ENCODE results near the gene EVI2B.

EVI2B gene

DNA sequence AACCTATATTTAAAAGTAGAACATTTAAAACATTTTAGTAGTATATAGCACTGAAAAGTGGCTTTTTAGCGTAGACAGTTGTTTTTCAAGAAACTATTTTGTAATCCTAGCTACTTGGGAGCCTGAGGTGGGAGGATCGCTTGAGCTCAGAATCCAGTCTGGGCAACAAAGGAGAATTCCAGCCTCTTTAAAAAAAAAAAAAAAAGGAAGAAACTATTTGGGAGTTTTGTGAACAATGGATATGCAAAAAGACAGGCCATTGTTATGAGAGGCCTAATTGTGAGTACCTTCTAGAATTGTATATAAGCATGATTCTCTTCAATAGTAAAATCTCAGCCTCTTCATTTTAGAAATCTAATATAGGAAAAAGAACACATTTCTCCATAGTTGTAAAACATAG is 34.5 kb downstream of the EVI2B start:
- no peak for DNase-seq (ENCODE audit: low read depth)
- in situ Hi-C loops (cut with HindIII; ENCODE audit: low sequenced_read_pairs): no loop called here
- H3K4me3 ChIP-seq (ENCODE audit: low read depth, low read length): no peak overlapping the region
- TF ChIP-seq, protein P1, sequence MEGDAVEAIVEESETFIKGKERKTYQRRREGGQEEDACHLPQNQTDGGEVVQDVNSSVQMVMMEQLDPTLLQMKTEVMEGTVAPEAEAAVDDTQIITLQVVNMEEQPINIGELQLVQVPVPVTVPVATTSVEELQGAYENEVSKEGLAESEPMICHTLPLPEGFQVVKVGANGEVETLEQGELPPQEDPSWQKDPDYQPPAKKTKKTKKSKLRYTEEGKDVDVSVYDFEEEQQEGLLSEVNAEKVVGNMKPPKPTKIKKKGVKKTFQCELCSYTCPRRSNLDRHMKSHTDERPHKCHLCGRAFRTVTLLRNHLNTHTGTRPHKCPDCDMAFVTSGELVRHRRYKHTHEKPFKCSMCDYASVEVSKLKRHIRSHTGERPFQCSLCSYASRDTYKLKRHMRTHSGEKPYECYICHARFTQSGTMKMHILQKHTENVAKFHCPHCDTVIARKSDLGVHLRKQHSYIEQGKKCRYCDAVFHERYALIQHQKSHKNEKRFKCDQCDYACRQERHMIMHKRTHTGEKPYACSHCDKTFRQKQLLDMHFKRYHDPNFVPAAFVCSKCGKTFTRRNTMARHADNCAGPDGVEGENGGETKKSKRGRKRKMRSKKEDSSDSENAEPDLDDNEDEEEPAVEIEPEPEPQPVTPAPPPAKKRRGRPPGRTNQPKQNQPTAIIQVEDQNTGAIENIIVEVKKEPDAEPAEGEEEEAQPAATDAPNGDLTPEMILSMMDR (IDR thresholded peaks at IDR 0.05; ENCODE audit: low read depth, low read length, missing control alignments): no peak

DNA sequence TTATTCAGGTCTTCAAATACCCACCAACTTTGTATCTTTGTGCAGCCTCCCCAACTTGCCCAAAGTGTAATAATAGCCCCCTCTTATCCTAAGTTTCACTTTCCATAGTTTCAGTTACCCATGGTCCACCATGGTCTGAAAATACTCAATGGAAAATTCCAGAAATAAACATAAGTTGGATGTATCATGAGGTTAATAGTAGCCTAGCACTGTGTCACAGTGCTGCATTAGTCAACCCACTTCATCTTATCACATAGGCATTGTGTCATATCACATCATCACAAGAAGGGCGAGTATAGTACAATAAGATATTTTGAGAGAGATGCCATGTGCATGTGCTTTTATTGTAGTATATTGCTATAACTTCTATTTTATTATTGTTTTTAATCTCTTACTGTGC is 38.7 kb downstream of the EVI2B start:
- in situ Hi-C loops (cut with HindIII; ENCODE audit: low sequenced_read_pairs): no loop called here
- no peak overlapping the region for H3K4me3 ChIP-seq (ENCODE audit: low read depth, low read length)
- no peak for DNase-seq (ENCODE audit: low read depth)
- TF ChIP-seq, protein P1 (IDR thresholded peaks at IDR 0.05; ENCODE audit: low read depth, low read length, missing control alignments): no peak

DNA sequence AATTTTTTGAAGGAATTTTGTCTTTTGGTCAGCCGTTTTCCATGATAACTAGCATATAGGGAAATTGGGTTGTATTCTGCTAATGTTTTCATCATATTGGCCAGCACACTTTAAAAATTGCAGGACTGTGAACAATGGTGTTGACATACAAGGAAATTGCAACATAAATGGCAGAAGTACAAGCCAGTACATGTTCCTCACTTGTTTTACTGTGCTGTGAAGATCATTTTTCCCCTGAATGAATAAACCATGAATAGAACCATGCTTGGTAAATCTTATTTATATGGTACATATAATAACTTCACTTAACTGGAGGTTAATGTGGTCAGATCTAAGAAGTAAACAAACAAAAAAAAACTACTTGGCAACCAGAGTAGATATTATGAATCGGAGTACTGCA is 39.6 kb downstream of the EVI2B start:
- no peak overlapping the region for H3K4me3 ChIP-seq (ENCODE audit: low read depth, low read length)
- in situ Hi-C loops (cut with HindIII; ENCODE audit: low sequenced_read_pairs): no loop called here
- TF ChIP-seq, protein P1 (IDR thresholded peaks at IDR 0.05; ENCODE audit: low read depth, low read length, missing control alignments): no peak
- no peak for DNase-seq (ENCODE audit: low read depth)

DNA sequence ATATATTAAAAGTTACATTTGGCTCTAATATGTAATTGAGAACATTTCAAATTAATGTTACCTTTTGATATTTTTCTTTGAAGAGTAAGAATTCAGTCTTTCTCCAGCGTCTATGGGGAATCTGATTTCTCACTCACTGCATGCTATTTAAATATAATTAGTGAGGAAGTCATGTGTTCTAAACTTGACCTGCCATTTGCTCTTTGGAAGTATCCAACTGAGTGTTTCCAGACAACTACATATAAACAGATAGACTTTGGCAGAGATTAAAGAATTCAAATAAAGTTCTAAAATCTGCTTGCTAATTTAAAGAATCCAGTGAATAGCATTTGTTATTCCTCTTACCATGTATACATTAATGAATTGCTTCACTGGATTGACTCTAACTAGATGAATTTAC is 40.3 kb downstream of the EVI2B start:
- TF ChIP-seq, protein P1 (IDR thresholded peaks at IDR 0.05; ENCODE audit: low read depth, low read length, missing control alignments): no peak
- in situ Hi-C loops (cut with HindIII; ENCODE audit: low sequenced_read_pairs): no loop called here
- H3K4me3 ChIP-seq (ENCODE audit: low read depth, low read length): no peak overlapping the region

DNA sequence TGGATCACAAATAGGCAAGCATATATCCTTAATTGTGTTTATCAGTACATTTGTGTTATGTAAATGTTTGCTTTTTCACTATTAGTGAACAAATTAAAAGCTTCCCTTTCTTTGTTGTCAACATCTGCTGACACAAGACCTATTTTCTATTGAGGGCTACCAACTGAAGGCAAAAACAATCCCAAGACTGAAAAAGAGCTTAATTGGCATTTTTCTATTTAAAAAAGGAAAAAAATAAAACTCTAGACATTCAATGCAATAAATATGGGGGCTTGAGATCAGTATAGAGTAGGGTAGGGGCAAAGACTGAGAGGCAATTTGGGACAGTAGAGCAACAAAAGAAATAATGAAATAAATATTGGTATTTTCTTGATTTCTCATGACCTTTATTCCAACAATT is 41.1 kb downstream of the EVI2B start:
- TF ChIP-seq, protein P1 (IDR thresholded peaks at IDR 0.05; ENCODE audit: low read depth, low read length, missing control alignments): no peak
- H3K4me3 ChIP-seq (ENCODE audit: low read depth, low read length): no peak overlapping the region
- in situ Hi-C loops (cut with HindIII; ENCODE audit: low sequenced_read_pairs): no loop called here
- no peak for DNase-seq (ENCODE audit: low read depth)

More for the DNA sequence above, 40.3 kb downstream of the EVI2B start:
- DNase-seq (ENCODE audit: low read depth): no peak

DNA sequence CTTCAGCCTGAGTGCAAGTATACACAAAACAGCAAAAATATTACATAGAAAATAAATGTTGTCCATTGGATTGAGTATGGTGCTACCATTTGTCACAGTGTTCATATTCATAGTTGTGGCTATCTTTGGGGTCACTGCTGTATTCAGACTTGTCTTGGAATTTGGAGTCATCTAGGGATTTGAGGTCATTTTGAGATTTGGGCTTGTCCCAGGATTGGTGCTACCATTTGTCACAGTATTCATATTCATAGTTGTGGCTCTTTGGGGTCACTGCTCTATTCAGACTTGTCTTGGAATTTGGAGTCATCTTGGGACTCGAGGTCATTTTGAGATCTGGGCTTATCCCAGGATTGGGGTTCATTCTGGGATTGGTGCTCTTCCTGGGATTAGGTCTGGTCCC is 41.6 kb downstream of the EVI2B start:
- in situ Hi-C loops (cut with HindIII; ENCODE audit: low sequenced_read_pairs): no loop called here
- TF ChIP-seq, protein P1 (IDR thresholded peaks at IDR 0.05; ENCODE audit: low read depth, low read length, missing control alignments): no peak

DNA sequence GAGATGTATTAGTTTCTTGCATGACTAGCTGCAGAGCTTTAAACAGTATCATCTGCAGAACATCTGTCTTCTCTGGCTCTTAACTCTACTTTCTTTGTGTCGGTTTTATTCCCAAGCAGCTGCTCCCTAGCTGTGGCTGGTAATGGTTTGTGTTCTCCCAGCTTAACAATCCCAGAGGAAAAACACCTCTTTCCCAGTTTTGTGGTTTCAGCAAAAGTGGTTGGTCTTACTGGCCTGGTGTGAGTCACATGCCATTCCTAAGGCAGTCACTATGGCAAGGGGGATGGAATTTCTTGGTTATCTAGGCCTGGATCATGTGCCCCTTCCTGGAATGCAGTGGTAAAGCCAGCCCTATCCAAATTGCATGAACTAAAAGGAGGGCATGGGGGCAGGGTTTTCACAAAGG is 44.3 kb downstream of the EVI2B start:
- TF ChIP-seq, protein P1 (IDR thresholded peaks at IDR 0.05; ENCODE audit: low read depth, low read length, missing control alignments): peak; percentile 2
- in situ Hi-C loops (cut with HindIII; ENCODE audit: low sequenced_read_pairs): no loop called here
- no peak overlapping the region for H3K4me3 ChIP-seq (ENCODE audit: low read depth, low read length)
- peak; percentile 94 for DNase-seq (ENCODE audit: low read depth)

More for the DNA sequence above, 41.6 kb downstream of the EVI2B start:
- no peak overlapping the region for H3K4me3 ChIP-seq (ENCODE audit: low read depth, low read length)
- DNase-seq (ENCODE audit: low read depth): no peak
